TTC549 (cell line): Measurements from ENCODE around the gene EDAR.

Experiments used
- FAIRE-seq: peaks from 2 replicates; lab custom pipeline; 2012; peaks lifted over from hg19 to GRCh38; lab: Jason Lieb, UNC

EDAR gene

GRCh38 chr2:108852375-108852774, 136.6 kb downstream of the EDAR start:
- FAIRE-seq: no peak

- no peak for FAIRE-seq
Measured at GRCh38 chr2:108847000-108847399, 142.0 kb downstream of the EDAR start.

- no peak for FAIRE-seq
Measured at GRCh38 chr2:108845923-108846322, 143.1 kb downstream of the EDAR start.
